ENCODE results near the gene CTSE.
"Not testable (repeated sequence)": the region's sequence is repeated elsewhere in the genome, so short reads cannot be mapped to it uniquely, and the experiment has no call there.

Gene CTSE

DNA sequence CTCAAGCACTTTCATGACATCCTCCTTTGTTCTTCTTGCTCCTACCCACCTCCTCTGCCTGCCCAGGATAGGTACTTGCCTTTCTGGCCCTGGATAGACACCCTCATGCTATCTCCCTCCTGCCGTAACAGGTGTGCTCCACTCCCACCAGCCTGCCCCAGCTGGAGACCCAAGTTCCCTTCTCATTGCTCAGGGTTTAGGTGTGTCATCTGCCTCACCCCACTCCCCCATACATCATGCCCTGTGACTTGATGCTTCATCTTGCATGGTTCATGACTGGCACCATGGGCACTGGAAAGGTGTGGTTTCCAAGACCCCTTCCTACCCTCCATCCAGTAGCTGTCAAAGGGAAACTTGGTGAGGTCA is 35.2 kb upstream of the CTSE start:
- no peak overlapping the region for H3K4me3 ChIP-seq (ENCODE audit: low read depth in 1 of 2, low read length in 1 of 2)
- no peaks in the 10 kb centered on the region for H3K4me1 ChIP-seq (ENCODE audit: control insufficient read depth in 1 of 2, insufficient read depth in 1 of 2, low read depth in 1 of 2, low read length in 1 of 2)
- no peaks in the 10 kb centered on the region for H3K27me3 ChIP-seq
- TF ChIP-seq, protein P1, sequence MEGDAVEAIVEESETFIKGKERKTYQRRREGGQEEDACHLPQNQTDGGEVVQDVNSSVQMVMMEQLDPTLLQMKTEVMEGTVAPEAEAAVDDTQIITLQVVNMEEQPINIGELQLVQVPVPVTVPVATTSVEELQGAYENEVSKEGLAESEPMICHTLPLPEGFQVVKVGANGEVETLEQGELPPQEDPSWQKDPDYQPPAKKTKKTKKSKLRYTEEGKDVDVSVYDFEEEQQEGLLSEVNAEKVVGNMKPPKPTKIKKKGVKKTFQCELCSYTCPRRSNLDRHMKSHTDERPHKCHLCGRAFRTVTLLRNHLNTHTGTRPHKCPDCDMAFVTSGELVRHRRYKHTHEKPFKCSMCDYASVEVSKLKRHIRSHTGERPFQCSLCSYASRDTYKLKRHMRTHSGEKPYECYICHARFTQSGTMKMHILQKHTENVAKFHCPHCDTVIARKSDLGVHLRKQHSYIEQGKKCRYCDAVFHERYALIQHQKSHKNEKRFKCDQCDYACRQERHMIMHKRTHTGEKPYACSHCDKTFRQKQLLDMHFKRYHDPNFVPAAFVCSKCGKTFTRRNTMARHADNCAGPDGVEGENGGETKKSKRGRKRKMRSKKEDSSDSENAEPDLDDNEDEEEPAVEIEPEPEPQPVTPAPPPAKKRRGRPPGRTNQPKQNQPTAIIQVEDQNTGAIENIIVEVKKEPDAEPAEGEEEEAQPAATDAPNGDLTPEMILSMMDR (IDR thresholded peaks at IDR 0.05): no peak
- no peaks in the 10 kb centered on the region for H3K36me3 ChIP-seq
- H3K27ac ChIP-seq: no peak overlapping the region
- no peaks in the 10 kb centered on the region for H3K9me3 ChIP-seq

DNA sequence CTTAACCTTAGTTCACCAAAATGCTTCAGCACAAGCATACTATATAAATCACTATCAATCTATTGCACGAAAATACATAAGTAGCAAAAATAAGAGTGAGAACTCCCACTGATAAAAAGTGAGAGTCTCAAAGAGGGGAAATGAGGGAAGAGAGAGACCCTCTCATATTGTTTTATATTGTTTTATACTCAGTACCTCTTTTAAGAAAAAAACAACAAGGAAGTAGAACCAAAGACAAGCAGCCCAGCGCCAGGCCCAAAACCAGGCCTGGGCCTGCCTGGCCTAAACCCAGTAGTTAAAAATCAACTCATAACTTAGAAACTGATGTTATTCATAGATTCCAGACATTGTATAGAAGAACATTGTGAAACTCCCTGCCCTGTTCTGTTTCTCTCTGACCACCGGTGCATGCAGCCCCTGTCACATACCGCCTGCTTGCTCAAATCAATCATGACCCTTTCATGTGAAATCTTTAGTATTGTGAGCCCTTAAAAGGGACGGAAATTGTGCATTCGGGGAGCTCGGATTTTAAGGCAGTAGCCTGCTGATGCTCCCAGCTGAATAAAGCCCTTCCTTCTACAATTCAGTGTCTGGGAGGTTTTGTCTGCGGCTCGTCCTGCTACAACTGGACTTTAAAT is 34.7 kb upstream of the CTSE start:
- H3K27ac ChIP-seq; H3K9me3 ChIP-seq; H3K4me3 ChIP-seq (ENCODE audit: low read depth in 1 of 2, low read length in 1 of 2); H3K27me3 ChIP-seq; H3K36me3 ChIP-seq; H3K4me1 ChIP-seq (ENCODE audit: control insufficient read depth in 1 of 2, insufficient read depth in 1 of 2, low read depth in 1 of 2, low read length in 1 of 2): not testable (repeated sequence)

DNA sequence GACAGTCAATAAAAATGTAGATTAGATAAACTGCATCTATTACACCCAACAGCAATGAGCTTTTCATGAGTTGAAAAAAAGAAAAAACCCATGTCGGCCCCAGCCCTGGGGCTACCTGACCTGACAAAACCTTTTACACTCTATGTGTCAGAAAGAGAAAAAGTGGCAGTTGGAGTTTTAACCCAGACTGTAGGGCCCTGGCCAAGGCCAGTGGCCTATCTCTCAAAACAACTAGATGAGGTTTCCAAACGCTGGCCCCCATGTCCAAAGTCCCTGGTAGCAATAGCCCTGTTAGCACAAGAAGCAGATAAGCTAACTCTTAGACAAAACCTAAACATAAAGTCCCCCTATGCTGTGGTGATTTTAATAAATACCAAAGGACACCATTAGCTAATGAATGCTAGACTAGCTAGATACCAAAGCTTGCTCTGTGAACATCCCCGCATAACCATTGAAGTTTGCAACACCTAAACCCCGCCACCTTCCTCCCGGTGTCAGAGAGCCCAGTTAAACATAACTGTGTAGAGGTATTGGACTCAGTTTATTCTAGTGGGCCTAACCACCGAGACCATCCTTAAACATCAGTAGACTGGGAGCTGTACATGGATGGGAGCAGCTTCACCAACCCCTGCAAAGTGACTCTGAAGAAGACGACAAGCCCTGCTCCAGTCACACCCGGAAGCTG is 32.1 kb upstream of the CTSE start:
- H3K4me3 ChIP-seq (ENCODE audit: low read depth in 1 of 2, low read length in 1 of 2); H3K4me1 ChIP-seq (ENCODE audit: control insufficient read depth in 1 of 2, insufficient read depth in 1 of 2, low read depth in 1 of 2, low read length in 1 of 2); H3K27me3 ChIP-seq; H3K9me3 ChIP-seq; H3K36me3 ChIP-seq; H3K27ac ChIP-seq: not testable (repeated sequence)

GRCh38 chr1:206055069-206055625 is 31.5 kb upstream of the CTSE start:
- H3K4me1 ChIP-seq (ENCODE audit: control insufficient read depth in 1 of 2, insufficient read depth in 1 of 2, low read depth in 1 of 2, low read length in 1 of 2); H3K9me3 ChIP-seq; H3K4me3 ChIP-seq (ENCODE audit: low read depth in 1 of 2, low read length in 1 of 2); H3K36me3 ChIP-seq; H3K27ac ChIP-seq; H3K27me3 ChIP-seq: not testable (repeated sequence)

GRCh38 chr1:206053616-206054015 is 29.9 kb upstream of the CTSE start:
- not testable (repeated sequence) for H3K4me3 ChIP-seq (ENCODE audit: low read depth in 1 of 2, low read length in 1 of 2); H3K9me3 ChIP-seq; H3K27ac ChIP-seq; H3K36me3 ChIP-seq; H3K27me3 ChIP-seq; H3K4me1 ChIP-seq (ENCODE audit: control insufficient read depth in 1 of 2, insufficient read depth in 1 of 2, low read depth in 1 of 2, low read length in 1 of 2)

DNA sequence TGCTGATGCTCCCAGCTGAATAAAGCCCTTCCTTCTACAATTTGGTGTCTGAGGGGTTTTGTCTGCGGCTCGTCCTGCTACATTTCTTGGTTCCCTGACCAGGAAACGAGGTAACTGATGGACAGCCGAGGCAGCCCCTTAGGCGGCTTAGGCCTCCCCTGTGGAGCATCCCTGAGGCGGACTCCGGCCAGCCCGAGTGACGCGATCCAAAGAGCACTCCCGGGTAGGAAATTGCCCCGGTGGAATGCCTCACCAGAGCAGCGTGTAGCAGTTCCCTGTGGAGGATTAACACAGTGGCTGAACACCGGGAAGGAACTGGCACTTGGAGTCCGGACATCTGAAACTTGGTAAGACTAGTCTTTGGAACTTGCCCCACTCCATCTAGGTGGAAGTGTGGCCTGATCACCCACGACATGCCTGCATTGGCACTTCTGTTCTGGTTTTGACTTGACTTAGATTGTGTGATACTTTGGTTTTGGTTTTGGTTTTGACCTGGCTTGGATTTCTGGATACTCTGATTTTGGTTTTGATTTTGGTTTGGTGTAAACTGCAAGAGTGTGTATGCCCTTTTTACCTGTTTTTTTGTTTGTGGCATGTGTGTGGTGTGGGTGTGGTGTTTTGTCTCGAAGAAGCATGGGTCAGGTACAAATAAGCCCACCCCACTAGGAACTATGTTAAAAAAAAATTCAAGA is 29.4 kb upstream of the CTSE start, which contains the start of gene RHEX:
RHEX (plus strand) TSS at position 255 of the 692 bp plus-strand sequence. CDS start 44,656 bp downstream, outside the sequence.
- not testable (repeated sequence) for H3K9me3 ChIP-seq; H3K27me3 ChIP-seq; H3K36me3 ChIP-seq; H3K4me3 ChIP-seq (ENCODE audit: low read depth in 1 of 2, low read length in 1 of 2); H3K27ac ChIP-seq; H3K4me1 ChIP-seq (ENCODE audit: control insufficient read depth in 1 of 2, insufficient read depth in 1 of 2, low read depth in 1 of 2, low read length in 1 of 2)

GRCh38 chr1:206052231-206052865 is 28.7 kb upstream of the CTSE start:
- H3K36me3 ChIP-seq; H3K9me3 ChIP-seq; H3K27me3 ChIP-seq; H3K27ac ChIP-seq; H3K4me1 ChIP-seq (ENCODE audit: control insufficient read depth in 1 of 2, insufficient read depth in 1 of 2, low read depth in 1 of 2, low read length in 1 of 2); H3K4me3 ChIP-seq (ENCODE audit: low read depth in 1 of 2, low read length in 1 of 2): not testable (repeated sequence)

DNA sequence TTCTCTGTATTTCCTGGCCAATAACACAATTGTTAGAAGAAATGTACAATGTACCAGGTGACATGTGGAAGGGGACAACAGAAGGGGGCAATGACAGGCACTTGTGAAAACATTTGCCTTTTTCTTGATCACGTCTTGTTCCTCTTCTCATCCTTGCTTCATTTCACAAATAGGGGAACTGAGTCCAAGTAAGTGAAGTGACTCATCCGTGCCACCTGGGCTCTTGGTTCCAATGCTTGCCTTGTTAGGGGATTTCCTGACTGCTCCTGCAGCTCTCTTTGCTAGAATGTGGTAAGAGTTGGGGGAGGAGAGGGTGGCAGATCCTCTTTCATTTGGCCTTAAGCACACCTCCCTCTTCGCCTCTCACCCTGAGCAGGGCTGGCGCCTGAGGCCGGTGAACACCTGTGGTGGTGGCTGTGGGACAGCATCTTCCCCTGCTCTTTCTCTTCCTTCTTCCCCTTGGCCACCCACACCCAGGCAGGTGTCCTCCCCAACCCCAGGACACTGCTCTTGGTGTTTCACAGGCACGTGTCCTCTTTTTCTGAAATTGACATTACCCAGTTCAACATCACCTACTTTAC is 27.1 kb upstream of the CTSE start:
- Histone ChIP-seq H3K4me1 (ENCODE audit: control insufficient read depth in 1 of 2, insufficient read depth in 1 of 2, low read depth in 1 of 2, low read length in 1 of 2) (peaks cover 0 to 4% of the 10 kb centered on the region in 2 experiments), H3K4me3 (ENCODE audit: low read depth in 1 of 2, low read length in 1 of 2) (no peak overlapping the region), H3K27ac (no peak overlapping the region), H3K36me3 (no peaks in the 10 kb centered on the region), H3K9me3 (no peaks in the 10 kb centered on the region), H3K27me3 (no peaks in the 10 kb centered on the region)
- TF ChIP-seq, protein P1 (IDR thresholded peaks at IDR 0.05): no peak
